Cortex of kidney (tissue), 1 donor: ENCODE measurements around the gene COL18A1.
"Not testable (repeated sequence)": the region's sequence is repeated elsewhere in the genome, so short reads cannot be mapped to it uniquely, and the experiment has no call there.

ENCODE experiments used
- DNase-seq: peaks from one replicate; lab custom pipeline; 2025; lab: John Stamatoyannopoulos, UW

The COL18A1 gene

GRCh38 chr21:45367402-45368351 lies 37.3 kb upstream of the COL18A1 start:
- no peak for DNase-seq

- not testable (repeated sequence) for DNase-seq
Observed at GRCh38 chr21:45369018-45369417, 35.9 kb upstream of the COL18A1 start.

GRCh38 chr21:45370575-45370974 lies 34.4 kb upstream of the COL18A1 start:
- DNase-seq = no peak

DNA sequence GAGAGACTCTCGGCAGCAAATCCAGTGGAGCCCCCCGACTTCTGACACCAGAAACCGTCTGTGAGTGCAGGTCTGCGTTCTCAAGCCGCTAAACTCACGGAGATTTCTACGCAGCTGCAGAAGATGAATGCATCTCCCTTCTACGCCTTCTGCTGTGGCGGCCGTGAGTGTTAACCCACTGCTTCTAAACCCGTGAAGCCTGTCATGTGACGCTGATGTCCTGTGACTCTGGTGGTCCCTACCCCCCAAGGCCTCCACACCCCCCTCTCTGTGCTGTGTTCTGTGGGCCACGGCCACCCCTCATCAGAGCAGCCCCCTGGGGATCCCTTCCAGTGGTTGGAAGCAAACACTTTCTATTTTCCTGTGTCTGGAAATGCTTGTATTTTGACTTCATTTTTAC lies 33.9 kb upstream of the COL18A1 start:
- DNase-seq = no peak

DNA sequence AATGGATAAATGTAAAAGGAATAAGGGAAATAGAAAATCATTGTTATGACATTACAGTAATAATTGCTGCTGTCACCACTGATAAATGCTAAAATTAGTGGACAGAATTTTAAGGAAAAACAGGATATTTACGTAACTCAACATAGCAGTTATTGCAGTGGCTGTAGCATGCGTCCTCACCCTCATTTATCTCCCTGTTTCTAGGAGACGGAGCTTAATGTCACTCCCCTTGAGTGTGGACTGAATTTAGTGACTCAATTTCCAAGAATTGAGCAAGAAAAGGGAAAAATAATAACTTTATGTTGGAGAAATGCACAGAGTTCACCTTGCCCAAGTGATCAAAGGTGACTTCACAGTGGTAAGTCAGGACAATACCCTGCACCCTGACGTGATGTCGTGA lies 33.3 kb upstream of the COL18A1 start:
- DNase-seq = no peak

- DNase-seq = no peak
Observed at GRCh38 chr21:45372732-45373355, 32.1 kb upstream of the COL18A1 start.

DNA sequence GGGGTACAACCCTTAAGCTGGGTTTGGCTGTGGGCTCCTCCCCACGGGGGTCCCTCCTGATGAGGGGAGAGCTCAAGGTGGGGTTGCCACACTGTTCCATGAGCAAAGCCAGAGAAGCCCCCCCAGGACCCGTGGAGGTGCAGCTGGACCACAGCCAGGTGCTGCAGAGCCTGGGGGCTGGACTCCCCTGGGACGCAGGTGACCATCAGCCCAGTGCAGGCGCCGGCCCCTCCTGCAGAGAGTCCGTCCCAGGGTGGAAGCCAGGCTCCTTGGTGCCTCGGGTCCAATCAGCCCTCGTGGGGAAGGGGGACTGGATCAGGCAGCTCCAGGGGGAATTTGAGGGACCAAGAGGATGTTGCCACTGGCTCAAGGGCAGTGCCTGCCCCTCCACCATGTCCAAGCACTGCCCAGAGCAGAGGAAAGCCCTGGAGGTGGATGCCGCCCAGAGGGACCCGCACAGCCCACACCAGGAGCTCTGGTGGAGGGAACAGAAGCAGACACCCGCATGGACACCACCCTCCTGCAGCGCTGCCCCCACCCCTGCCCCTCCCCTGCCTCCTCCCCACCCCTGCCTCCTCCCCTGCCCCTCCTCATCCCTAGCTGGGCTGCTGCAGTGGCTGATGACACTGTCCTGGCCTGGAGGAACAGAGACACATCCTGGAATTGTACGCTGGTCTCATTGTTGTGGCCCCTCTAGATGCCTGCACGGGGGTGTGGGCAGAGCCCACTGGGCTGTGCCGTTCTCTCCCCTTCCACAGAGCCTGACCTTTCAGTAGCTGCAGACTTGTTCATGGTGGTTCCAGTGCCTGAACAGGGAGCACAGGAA lies 30.8 kb upstream of the COL18A1 start:
- DNase-seq = no peak

GRCh38 chr21:45374826-45375455 lies 30.0 kb upstream of the COL18A1 start:
- DNase-seq = no peak

DNA sequence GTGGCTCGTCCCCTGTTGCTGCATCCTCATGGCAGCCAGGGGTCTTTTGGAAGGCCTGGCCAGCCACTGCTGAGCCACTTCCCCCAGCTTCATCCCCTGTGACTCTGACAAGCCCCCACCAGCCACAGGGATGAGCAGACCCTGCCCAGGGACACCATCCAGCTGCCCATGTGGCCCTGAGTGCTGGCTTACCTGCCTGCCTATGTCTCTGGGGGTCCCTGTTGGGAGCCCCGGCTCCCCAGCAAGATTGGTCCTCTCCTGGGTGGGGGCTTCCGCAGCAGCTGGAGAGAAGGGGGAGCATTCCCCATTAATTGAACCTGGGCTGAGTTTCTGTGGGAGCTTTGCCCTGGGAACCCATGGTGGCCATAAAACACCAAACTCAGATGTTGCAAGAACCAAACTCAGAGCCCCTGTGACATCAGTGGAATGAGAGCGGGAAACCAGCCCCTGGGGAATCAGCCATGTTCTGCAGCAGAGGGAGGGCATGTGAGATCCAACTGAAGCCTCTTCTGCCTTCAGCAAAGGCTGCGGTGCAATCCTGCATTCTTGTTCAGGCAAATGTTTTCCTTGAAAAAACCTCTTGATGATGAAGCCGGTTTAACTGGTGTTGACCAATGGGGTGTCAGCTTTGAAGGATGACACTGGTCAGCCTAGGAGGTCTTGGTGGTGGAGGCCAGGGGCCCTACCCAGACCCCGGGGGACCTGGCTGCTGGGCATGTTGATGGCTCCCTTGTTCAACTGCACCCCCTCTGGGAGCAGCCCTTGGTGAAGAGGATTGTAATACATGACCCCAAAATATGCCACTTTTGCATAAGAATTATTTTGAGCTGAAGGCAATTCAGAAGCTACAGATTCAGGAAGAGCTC lies 28.3 kb upstream of the COL18A1 start:
- no peak for DNase-seq

- DNase-seq = no peak
Observed at GRCh38 chr21:45377325-45377709, 27.6 kb upstream of the COL18A1 start.

DNA sequence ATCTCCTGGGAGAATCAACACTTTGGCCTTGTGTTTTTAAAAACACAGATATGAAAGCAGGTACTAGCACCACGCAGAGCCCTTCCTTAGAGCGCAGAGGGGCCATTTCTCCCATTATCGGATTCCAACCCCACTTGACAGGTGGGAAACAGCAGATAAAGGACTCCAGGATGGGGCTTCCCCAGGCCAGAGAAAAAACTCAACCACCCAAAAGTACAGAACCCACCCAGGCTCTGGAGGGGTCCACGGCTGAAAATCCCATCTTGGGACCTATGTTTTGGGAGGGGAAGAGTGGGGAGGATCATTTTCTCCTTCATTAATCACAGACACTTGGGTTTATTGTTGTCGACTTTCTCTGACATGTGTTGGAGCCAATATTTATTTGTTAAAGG lies 27.1 kb upstream of the COL18A1 start:
- DNase-seq = no peak

DNA sequence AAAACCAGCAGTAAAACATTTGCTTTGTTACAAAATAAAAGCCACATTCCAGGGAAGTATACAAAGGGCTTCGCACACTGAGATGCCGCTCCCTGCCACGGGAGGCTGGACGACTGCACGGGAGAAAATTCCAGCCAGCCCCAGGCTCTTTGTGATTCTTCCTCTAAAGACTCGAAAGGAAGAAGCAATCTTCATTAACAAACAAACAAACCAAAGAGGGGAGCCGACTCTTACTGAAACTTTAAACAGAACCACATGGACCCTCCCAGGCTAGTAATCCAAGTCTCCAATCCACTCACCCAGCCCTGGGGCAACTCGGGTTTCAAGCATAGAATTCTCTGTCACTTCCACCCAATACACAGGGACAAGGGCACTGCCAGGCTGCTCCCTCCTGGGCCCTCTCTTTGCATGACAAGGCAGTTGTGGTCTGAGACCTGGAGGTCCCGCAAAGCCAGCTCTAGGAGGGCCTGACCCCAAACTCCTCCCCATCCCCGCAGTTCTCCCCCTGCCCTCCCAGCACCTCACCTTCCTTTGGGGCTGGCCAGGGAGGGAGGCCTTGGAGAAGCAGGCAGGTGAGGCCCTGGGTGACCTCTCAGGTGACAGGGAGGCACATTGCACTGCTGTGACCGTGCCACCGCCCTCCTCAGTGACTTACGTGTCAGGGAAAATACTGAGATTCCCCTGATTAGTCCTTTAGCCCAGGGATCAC lies 26.6 kb upstream of the COL18A1 start:
- no peak for DNase-seq

DNA sequence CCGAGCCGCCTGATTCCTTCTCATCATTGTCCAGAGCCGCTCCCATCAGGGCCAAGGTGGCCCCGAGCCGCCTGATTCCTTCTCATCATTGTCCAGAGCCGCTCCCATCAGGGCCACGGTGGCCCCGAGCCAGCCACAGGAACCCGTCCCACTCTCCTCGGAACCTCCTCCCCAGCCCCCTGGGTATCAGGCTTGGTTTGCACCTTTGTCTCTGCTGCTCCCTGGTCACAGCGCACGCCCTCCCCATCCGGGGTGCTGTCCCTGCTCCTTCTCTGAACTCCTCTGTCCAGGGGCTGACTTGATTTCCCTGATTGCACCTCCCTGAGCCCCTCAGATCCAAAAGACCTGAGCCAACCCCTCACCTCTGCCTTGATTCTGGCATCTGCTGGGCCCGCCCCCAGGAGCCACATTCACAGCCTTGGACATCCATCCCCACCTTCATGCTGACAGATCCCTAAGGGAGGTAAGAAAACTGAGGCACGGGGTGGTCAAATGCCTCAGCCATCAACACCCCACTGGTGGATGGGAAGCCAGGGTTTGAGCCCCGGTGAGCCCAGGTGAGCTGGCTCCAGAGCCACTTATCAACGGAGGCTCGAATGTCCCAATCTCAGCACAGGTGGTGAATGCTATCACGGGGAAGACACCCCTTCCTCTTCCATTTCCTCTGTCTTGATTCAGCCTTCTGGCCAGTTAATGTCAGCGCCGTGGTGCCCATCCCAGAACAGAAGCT lies 25.6 kb upstream of the COL18A1 start:
- DNase-seq = no peak

- no peak for DNase-seq
Observed at GRCh38 chr21:45379901-45380330, 25.0 kb upstream of the COL18A1 start.

- no peak for DNase-seq
Observed at GRCh38 chr21:45380566-45380965, 24.4 kb upstream of the COL18A1 start.

- DNase-seq = no peak
Observed at GRCh38 chr21:45381036-45381787, 23.8 kb upstream of the COL18A1 start.

DNA sequence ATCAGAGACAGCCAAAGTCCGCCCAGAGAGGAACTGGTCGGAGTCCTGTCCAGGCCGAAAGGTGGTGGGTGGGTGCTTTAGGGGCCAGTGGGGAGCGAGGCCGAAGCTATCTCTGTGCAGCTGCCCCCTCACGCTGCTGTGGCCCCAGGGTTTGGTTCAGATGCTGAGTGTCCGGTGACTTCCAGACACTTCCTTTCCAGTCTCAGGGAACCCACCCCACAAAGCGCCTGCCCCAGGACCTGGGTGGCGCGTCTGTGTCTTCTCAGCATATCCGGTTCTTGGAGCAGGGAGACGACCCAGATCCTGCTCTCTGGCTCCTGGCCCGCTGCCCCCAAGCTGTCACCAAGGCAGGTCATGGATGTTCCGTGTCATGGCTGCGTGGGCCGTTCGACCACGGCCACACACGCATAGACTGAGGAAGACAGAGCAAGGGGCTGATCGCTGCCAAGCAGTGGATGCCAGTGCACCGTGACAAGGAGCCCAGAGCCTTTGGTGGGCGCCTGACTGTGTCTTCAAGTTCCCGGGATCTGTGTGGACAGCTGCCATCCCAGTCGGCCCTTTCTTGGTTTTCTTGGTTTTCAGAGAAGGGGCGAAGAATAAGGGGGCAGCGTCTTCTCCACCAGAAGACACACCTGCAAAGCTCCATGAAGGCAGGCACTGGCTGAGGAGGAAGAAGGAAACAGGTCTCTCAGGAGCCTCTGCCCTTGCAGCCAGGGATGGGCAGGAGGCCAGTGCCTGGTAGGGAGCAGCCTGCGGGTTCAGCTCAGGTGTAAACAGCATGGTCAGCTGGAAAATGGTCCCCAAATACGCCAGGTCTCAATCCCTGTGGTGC lies 22.9 kb upstream of the COL18A1 start:
- no peak for DNase-seq

GRCh38 chr21:45382697-45382997 lies 22.3 kb upstream of the COL18A1 start:
- no peak for DNase-seq
